Occipital lobe (tissue), 2 donors: Measurements from ENCODE around the gene RDH11. TPM values are rescaled to one million over a fixed set of nuclear protein-coding genes. Genes with fewer than 3 reads are reported as not detected.
"Not testable (repeated sequence)": the region's sequence is repeated elsewhere in the genome, so short reads cannot be mapped to it uniquely, and the experiment has no call there.

Experiments
- DNase-seq: peaks from one replicate; lab custom pipeline; 2025; lab: John Stamatoyannopoulos, UW
- total RNA-seq: library from RNA; depleted of rRNA; stranded (reverse); fragments of >200 nt; gene quantifications from one replicate; pipeline ENCODE4 v1.2.3, GENCODE V29; 2014

RDH11 gene
- total RNA-seq, 1 donor from 2014 or later: 128 TPM

DNA sequence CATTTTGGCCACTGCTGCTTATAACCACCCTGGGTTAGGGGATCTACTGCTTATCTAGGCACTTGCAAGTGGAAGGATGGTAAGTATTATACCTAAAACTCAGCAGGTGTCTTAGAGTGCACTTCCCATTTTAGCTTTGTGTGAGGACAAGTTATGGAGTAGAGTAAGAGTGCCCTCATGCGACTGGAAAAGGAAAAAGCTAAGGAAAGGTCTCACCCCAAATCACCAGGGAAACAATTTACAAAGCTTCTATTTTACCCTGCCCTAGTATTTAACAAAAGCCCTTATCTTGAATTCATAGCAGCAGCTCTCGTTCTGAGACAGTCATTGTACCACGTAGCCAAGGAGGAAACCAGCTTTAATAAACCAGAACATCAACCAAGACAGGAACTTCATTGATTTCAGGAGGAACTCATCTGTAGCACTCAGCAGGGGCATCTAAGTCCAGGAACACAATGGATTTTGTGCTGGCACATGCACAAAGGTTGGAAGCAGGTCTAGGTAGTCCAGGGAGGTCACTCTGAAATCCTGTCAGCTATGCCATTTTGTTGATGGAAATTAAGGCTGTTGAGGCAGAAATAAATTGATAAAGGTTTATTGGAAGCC is 9.0 kb upstream of the RDH11 start:
- no peak for DNase-seq

DNA sequence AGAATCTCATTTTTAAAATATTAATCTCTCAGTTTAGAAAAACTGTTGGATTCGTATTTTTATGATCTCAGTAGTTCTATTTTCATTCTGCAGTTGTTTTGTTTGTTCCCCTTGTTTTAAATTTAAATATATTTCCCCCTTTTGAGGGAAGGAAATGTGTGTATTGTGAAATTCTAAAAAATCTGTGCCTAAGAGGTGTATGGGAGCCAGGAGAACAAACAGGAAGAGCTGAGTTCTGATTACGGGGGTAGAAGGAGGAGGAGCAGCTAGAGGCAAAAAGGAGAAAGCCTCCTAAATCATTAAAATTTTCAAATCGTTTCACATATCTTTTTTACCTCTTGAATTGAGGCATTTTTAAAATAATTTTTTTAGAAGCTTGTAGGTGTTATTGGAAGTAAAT is 8.4 kb upstream of the RDH11 start:
- DNase-seq: no peak

DNA sequence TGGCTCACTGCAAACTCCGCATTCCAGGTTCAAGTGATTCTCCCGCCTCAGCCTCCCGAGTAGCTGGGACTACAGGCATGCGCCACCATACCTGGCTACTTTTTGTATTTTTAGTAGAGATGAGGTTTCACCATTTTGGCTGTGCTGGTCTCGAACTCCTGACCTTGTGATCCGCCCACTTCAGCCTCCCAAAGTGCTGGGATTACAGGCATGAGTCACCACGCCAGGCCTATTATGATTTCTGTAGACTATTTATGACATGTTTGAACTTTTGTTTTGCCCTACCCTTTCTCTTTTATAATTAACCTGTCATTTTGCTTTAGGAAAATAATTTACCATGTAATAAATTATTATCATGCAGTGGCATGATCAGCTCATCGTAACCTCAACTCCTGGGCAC is 5.9 kb upstream of the RDH11 start, which contains the start of gene RDH12:
RDH12 (plus strand) TSS at position 395 of the 400 bp plus-strand sequence. CDS start 20,757 bp downstream, outside the sequence.
- not testable (repeated sequence) for DNase-seq

DNA sequence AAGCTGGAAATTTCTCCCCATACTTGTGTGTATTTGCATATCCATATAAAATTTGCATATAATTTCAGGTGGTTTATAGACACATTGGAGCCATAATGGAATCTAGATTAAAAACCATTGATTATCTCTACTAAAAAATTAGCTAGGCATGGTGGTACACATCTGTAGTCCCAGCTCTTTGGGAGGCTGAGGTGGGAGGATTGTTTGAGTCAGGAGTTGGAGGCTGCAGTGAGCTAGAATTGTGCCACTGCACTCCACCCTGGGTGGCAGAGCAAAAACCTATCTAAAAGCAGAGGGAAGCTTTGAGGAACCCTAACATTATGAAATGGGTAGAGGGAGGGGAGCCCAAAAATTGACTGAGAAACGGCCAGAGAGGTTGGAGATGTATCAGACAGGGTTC is 2.6 kb upstream of the RDH11 start:
- no peak for DNase-seq

DNA sequence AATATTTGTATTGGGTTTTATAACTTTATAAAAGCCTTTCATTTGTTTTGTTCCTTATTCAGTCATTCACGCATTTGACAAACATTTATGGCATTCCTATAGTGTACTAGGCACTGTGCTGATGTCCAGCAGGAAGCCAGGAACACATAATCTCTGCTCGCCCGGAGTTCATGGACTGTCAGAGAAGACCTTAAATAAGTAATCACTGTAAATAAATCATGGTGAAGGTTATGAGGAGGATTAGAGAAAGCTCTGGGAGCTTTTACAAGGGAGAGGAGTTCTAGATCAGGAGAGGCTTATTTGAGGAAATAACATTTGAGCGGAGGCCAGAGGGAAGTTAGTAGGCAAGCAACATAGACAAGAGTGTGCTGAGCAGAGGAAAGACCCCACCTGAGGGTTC is 1.4 kb upstream of the RDH11 start:
- DNase-seq: no peak

DNA sequence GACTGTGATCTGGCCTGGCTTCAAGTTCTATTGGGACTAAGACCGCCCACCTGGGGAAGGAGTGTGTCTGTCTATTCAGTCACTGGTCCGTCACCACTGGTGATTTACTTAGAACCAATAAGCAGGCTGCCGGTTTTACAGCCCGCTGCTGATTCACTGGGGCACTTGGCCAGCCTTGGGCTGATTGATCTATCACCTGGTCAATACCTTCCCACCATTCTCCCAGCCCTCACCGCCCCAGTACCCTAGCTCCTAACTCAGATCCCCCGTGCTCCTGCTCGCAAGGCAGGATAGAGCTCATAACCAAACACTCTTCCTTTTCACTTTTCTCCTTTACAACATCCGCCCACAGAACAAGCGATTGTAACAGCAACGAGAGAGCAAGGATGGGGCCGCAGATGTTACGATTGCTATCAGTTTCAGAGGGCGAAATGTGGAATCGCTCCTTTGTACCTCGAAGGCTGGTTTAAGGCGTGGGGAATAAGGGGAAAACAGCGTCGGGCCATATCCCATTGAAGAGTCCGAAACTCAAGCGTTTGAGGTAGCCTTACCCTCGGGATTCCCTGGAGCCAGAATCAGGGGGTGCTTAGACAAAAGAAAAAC is 672 bp downstream of the RDH11 start:
- DNase-seq: peak; percentile 49

DNA sequence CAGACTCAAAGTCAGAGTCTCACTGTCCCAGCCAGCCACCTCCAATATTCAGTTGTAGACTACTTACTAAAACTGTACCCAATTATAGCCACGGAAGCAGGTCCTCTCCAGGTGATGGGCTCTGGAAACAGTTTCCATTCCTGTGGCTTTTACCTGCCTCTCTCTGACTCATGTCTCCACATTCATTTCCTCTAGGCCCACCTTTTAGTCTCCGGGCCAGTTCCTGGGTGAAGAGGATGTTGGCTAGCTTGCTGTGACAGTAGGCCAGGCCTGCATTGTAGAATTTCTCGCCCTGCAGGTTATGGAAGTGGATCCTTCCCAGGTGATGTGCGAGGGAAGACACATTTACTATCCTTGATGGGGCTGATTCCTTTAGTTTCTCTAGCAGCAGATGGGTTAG is 5.6 kb downstream of the RDH11 start:
- DNase-seq: no peak

DNA sequence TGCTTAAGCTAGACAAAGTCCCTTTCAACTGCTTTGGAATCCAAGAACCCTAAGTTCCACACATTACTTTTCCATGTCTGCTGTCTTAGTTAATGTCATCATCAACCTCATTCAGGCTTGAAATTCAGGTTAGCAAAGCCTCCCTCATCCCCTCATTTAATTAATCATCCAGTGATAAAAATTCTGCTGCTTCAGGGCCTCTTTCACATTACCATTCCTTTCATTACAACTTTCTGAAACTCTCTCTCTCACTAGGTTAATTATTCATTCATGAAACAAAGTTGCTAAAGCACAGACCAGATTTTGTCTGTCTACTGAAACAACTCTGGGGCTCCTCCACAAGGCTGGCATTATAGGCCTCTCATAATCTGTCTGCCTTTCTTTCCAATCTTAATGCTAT is 11.7 kb downstream of the RDH11 start:
- DNase-seq: no peak

DNA sequence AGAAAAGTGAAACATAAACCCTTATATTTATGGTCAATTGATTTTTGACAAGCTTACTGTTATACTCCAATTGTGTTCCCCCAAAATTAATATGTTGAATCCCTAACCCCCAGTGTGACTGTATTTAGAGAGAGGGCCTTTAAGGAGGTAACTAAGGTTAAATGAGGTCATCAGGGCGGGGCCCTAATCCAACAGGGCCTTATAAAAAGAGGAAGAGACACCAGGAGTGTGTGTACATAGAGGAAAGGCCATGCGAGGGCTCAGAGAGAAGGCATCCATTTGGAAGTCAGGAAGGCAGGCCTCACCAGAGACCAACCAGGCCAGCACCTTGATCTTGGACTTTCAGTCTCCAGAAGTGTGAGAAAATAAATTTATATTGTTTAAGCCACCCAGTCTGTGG is 14.6 kb downstream of the RDH11 start:
- no peak for DNase-seq

DNA sequence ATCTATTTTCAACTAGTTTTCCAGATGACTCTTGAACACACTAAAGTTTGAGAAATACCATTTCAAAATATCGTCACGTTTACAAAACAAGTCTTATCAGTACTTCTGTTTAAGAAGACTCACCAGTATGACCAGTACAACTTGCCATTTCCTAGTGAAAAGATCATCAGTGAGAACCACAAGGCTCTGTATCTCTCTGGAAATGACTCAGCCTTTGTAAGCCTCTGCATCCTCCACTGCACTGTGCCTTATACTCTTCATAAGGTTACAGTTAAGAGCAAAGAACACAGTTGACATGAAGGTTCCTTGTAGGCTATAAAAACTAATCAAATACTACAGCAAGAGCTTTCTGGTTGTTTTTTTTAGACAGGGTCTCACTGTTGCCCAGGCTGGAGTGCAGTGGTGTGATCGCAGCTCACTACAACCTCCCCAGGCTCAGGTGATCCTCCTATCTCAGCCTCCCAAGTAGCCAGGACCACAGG is 15.4 kb downstream of the RDH11 start:
- DNase-seq: no peak

DNA sequence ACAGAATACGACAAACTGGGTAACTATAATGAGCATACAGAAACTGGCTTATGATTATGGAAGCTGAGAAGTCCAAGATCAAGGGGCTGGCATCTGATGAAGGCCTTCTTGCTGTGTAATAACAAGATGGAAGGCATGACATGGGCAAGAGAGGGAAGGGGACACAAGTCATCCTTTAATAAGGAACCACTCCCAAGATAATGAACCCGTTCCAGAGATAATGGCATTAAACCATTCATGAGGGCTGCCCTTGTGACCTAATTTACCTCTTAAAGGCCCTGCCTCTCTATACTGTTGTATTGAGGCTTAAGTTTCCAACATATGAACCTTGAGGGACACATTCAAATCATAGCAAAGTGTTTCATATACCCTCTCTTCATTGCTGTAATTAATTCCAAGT is 16.6 kb downstream of the RDH11 start:
- no peak for DNase-seq

DNA sequence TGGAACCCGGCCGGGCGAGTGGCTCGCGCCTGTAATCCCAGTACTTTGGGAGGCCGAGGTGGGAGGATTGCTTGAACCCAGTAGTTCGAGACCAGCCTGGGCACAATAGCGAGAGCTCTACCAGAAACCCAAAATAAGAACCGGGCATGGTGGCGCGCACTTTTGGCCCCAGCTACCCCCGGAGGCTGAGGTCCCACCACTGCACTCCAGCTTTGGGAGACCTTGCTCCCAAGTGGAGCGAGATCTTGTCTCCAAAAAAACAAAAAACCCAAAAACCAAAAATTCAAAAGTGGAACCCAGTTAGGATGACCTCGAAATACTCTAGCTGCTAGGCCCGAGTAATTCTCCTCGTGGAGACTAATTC is 20.4 kb downstream of the RDH11 start:
- DNase-seq: no peak

DNA sequence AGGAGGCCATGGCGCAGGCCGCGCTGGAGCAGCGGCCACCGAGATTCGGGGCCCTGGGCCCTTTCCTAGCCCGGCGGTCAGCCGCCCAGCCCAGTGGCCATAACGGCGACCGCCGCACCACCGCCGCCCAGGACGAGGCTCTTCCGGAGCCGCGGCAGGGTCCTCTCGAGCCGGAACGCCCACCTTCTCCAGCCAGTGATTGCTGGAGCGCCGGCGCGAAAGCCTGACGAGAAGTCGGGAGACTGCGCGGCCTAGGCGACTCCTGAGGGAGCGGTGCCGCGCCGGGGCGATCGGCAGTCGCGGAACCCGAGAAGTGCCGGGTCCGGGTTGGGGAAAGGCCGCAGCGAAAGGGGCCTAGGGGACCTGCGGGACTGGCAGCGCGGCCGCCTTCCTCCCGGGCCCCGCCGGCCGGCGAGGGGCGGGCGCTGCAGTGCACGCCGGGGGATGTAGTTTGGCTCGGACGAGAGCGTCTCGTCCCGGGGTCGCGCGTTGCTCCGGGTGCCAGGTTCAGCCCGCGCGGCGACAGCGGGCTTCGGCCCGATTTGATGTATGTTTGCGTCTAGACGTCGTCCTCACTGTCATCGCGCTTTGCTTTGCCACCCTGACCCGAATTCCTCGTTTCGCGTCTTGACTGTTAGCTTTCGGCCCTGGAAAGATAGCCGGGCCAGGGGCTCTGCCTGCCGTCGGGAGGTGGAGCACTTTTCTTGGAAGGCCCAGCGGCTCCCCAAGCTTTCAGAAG is 20.9 kb downstream of the RDH11 start, which contains the start of gene VTI1B:
VTI1B (minus strand) TSS at position 153 of the 739 bp plus-strand sequence; CDS start at position 10, 143 bp downstream.
- DNase-seq: peak; percentile 72

DNA sequence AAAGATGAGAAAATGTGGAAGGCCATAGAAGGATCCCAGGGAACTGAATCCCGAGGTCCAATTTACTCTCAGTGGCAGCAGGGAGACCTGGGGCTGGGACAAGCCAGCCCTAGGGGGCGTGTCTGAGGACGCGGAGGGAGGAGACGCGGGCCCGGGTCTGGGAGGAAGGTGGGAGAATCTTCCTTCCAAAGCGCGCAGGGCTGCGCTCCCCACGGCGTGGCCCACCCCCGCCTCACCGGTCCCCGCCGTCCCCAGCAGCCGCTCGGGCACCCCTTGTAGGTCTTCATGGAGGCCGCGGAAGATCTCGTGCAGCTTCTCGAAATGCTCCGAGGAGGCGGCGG is 21.5 kb downstream of the RDH11 start:
- peak; percentile 71 for DNase-seq

DNA sequence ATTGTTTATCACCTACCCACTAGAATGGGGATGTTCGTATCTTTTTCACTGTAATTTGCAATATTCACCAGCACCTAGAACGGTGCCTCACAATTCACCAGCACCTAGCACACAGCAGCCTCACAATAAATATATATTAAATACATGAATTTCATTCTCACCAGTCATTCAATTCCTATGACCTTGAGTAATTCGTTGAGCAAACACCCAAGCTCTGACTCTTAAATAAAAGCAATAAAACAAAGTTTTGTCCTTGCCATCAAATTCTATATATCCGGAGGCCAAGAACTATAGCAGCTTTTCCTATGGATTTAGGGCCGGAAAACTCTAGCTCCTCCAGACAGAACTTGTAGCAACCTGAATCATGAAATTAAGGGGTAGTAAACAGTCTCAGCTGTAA is 22.1 kb downstream of the RDH11 start:
- no peak for DNase-seq

DNA sequence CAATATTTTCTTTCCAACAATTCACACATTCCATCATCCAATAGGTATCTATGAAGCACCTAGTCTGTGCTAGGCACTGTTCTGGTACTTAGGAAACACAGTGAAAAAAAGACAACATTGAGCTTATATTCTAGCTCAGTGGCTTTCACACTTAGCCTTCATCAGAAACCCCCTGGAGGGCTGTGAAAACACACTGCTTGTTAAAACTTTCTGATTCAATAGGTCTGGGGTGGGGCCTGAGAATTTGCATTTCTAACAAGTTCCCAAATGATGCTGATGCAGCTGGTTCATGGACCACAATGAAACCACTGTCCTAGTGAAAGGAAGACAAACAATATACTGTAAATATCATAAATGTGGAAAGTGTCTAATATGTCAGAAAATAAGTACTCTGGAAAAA is 27.0 kb downstream of the RDH11 start:
- DNase-seq: no peak

DNA sequence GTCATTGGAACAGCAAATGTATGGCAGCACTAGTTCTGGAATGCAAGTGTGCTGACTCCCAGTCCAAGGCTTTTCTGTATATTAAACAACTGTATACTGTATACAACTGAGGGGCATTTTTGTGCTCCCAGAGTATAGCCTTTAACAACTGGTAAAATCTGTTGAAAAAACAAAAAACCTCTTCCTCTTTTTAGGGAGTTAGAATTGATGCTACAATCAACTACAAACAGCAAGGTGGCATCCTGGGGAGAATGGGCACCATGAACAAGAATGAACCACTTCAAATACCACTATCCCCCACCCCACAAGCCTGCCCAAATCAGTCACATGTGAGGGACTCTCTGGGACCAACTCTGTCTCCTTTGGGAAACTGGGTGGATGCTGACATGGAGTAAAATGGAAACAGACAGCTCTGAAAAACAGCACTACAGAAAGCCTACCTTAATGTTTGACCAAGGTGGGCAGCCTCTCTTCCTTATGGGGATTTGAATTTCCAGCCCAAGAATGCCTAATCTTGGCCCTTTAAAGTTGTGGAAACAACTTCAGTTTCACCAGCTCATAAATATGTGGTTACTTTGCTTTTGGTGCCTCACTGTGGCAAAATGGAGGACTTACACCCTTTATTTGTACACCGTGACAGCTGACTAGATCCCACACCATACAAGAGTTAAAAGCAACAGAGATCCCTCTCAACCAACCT is 28.7 kb downstream of the RDH11 start:
- no peak for DNase-seq

DNA sequence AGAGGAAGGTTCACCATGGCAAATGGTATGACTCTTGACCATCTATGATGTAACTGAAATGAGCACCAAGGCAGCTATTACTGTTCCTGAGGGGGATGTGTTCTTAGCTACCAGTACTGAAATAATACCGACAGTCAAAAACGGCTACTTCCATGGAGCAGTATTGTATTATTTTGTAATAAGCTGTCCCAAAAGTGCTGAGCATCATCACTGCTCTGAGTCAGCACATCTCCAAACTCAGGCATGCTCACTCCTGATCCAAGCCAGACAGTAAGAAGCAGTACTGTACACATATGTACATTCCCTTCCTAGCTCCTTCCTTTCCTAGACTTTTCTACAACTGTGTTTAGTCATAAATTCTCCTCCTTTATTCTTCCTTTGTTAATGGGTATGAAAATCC is 29.7 kb downstream of the RDH11 start:
- no peak for DNase-seq

DNA sequence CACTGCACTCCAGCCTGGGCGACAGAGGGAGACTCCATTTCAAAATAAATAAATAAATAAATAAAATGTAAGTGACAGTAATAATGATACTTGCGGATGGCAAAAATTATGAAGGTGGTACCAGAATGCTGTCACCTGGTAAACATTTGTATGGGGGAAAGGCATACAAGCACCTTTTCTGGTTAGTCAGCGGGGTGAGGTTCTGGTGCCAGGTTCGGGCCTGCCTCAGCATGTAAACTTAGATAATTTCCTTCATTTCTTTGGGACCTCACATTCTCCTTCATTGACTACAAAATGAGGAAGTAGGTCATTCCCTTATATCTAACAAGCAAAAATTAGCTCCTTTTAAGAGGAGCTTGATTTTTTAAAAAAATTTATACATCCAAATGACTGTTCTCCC is 31.9 kb downstream of the RDH11 start:
- no peak for DNase-seq

DNA sequence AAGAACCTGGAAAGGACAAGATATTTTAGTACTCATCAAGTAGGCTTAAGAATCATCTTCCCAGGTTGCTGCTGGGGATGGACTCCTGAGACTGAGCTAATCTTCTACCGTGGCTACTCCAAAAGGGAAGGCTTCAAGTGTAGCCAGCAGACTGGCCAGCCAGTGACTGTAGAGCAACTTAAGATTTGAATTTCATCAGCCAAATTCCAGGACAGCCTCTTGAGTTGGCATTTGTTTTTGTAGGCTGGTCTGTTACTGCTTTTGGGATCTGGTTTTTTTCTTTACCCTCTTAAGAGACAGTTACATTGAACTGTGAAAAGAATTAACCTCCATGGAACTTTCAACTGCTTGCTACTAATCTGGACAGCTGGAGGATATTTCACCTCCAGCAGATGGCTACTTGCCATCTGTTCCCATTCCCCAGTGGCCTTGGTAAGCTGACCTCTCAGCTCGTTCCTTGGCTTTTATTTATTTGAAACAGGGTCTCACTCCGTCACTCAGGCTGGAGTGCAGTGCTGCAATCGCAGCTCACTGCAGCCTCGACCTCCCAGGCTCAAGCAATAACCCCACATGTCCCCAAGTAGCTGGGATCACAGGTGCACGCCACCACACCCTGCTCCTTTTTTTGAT is 41.8 kb downstream of the RDH11 start:
- no peak for DNase-seq

DNA sequence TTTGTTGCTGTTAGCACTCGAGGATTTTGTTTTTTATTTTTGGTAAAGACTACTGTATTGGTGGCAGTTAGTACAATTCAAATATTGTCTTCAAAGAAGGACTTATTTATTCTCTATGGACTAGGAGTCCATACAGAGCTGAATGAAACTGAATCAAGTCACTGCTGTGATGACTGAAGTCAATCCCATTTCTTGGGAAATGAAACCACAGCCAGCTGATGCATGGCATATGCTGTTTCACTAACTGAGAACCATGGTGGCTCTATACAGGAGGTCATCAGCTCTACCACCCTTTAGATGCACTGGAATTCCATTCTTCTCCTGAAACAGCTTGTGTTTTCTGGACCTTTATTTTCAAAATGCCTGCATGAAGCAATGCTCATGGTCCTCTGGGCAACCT is 43.4 kb downstream of the RDH11 start:
- no peak for DNase-seq

DNA sequence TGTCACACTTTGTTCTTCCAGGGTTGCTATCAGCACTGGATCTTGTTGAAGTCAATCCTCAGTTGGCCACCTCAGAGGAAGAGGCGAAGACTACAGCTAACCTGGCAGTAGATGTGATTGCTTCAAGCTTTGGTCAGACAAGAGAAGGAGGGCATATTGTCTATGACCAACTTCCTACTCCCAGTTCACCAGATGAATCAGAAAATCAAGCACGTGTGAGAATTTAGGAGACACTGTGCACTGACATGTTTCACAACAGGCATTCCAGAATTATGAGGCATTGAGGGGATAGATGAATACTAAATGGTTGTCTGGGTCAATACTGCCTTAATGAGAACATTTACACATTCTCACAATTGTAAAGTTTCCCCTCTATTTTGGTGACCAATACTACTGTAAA is 44.9 kb downstream of the RDH11 start:
- DNase-seq: no peak
